Suprapubic skin (tissue), 3 donors: ENCODE measurements around the gene CELF4.

Experiments used
- POLR2AphosphoS5 ChIP-seq, 3 donors: sonication (generic); formaldehyde crosslinking; IDR thresholded peaks; one replicate each; pipeline ENCODE4 v1.6.1; 2017; ENCODE audit warnings: antibody characterized with exemption in 3 of 3
- TF ChIP-seq, protein P1 (sequence below), 2 donors: fragments of 200-600 bp in 1 of 2; fragments of 450-650 bp in 1 of 2; sonication (generic) in 1 of 2; IDR thresholded peaks; one replicate each; pipeline ENCODE4 v1.5.1; 2016 to 2019; ENCODE audit warnings: antibody characterized with exemption in 2 of 2, mild to moderate bottlenecking in 1 of 2, moderate library complexity in 1 of 2

- TF ChIP-seq, protein P1, sequence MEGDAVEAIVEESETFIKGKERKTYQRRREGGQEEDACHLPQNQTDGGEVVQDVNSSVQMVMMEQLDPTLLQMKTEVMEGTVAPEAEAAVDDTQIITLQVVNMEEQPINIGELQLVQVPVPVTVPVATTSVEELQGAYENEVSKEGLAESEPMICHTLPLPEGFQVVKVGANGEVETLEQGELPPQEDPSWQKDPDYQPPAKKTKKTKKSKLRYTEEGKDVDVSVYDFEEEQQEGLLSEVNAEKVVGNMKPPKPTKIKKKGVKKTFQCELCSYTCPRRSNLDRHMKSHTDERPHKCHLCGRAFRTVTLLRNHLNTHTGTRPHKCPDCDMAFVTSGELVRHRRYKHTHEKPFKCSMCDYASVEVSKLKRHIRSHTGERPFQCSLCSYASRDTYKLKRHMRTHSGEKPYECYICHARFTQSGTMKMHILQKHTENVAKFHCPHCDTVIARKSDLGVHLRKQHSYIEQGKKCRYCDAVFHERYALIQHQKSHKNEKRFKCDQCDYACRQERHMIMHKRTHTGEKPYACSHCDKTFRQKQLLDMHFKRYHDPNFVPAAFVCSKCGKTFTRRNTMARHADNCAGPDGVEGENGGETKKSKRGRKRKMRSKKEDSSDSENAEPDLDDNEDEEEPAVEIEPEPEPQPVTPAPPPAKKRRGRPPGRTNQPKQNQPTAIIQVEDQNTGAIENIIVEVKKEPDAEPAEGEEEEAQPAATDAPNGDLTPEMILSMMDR (IDR thresholded peaks at IDR 0.05): no peak
- TF ChIP-seq POLR2AphosphoS5 (IDR thresholded peaks at IDR 0.05): no peak
Measured at GRCh38 chr18:37598396-37598795, 32.8 kb upstream of the CELF4 start.
